ENCODE results near the gene TRAPPC12. TPM values are rescaled to one million over a fixed set of nuclear protein-coding genes. Genes with fewer than 3 reads are reported as not detected.

TRAPPC12 gene
- total RNA-seq, 1 donor from 2014 or later: 130 TPM

DNA sequence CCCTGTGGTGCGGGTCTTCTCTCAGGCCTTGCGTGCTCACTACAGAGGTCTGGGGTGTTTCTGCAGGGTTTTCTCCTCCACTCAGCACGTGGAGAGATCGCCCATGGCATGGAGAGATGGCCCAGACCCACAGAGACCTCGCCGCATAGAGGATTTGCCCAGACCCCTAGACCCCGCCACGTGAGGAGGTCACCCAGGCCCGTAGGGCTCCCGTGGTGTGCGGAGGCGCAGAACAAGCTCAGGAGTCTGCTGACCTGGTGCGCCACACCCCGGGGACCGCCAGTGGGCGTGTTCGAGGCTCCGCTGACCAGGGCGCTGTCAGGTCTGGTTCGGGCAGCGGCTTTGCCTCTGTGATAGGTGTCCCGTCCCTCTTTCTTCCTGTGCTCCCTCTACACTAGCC, 75.3 kb downstream of the TRAPPC12 start:
- Mint-ChIP-seq H3K4me1 (ENCODE audit: low read depth, unreplicated experiment) (peaks cover 33% of the 10 kb centered on the region), H3K27me3 (ENCODE audit: unreplicated experiment) (peaks cover 5% of the 10 kb centered on the region), H3K9me3 (ENCODE audit: unreplicated experiment) (peaks cover 3% of the 10 kb centered on the region), H3K36me3 (ENCODE audit: unreplicated experiment) (peaks cover 18% of the 10 kb centered on the region), H3K4me3 (ENCODE audit: unreplicated experiment) (no peak overlapping the region), H3K27ac (ENCODE audit: unreplicated experiment) (no peak overlapping the region)
- DNase-seq: no peak
- TF ChIP-seq, protein P1, sequence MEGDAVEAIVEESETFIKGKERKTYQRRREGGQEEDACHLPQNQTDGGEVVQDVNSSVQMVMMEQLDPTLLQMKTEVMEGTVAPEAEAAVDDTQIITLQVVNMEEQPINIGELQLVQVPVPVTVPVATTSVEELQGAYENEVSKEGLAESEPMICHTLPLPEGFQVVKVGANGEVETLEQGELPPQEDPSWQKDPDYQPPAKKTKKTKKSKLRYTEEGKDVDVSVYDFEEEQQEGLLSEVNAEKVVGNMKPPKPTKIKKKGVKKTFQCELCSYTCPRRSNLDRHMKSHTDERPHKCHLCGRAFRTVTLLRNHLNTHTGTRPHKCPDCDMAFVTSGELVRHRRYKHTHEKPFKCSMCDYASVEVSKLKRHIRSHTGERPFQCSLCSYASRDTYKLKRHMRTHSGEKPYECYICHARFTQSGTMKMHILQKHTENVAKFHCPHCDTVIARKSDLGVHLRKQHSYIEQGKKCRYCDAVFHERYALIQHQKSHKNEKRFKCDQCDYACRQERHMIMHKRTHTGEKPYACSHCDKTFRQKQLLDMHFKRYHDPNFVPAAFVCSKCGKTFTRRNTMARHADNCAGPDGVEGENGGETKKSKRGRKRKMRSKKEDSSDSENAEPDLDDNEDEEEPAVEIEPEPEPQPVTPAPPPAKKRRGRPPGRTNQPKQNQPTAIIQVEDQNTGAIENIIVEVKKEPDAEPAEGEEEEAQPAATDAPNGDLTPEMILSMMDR (IDR thresholded peaks at IDR 0.05; ENCODE audit: partially characterized antibody, unreplicated experiment): no peak

DNA sequence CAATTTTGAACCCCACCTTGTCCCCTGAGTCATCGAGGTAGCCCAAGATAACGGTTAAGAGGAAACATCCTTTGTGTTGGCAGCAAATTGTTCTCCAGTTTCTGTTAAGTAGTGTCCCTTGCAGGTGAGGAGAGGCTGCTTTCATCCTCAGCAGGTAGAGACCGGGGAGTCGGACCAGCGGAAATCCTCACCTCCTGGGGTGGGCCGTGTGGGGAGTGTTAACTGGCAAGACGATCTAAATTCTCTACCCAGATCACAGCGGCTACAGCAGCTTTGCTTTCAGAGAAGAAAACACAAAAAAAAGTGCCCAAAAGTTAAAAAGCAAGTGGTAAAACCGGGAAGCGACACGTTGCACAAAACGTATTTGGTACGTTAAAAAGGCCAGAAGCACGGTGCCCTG, 76.6 kb downstream of the TRAPPC12 start:
- peak overlapping the region; percentile 44 for H3K27ac Mint-ChIP-seq (ENCODE audit: unreplicated experiment)
- TF ChIP-seq, protein P1 (IDR thresholded peaks at IDR 0.05; ENCODE audit: partially characterized antibody, unreplicated experiment): no peak
- no peak overlapping the region for H3K4me3 Mint-ChIP-seq (ENCODE audit: unreplicated experiment)
- peaks cover 5% of the 10 kb centered on the region for H3K27me3 Mint-ChIP-seq (ENCODE audit: unreplicated experiment)
- no peak for DNase-seq
- H3K36me3 Mint-ChIP-seq (ENCODE audit: unreplicated experiment): peaks cover 18% of the 10 kb centered on the region
- peaks cover 3% of the 10 kb centered on the region for H3K9me3 Mint-ChIP-seq (ENCODE audit: unreplicated experiment)
- H3K4me1 Mint-ChIP-seq (ENCODE audit: low read depth, unreplicated experiment): peaks cover 21% of the 10 kb centered on the region

DNA sequence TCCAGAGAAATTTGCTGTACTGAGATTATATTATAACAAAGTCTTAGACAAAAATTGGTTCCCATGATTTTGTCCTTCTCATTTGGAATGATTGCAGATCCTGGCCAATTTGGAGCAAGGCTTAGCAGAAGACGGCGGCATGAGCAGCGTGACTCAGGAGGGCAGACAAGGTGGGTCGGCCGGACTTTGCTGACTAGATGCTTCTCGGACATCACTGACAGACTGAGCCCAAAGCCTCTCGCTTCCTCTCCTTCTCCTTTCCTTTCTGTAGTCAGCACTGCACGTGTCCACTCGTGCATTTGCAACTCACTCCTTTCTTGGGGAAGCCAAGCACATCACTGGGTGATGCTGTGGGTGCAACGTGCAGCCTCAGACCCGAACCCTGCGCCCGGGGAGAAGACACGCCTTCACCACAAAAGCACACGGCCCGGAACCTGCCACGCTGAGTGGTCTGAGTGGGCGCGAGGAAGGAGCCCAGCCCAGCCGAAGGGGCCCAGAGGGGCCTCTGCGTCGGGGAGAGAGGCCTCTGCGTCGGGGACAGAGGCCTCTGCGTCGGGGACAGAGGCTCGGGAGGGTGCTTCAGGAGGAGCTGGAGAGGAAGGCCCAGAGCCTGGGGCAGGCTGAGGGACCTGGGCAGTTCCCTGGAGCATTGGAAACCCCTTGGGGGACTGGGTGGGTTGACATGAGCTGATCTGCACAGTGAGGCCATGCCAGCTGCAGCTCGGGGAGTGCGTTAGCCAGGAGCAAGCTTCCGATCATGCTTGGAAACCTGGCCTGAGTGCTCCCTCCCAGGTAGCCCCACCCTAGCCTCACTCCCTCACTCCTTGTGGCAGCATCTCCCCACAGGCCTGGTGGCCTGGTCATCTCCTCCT, 78.3 kb downstream of the TRAPPC12 start:
- H3K36me3 Mint-ChIP-seq (ENCODE audit: unreplicated experiment): peaks cover 18% of the 10 kb centered on the region
- peaks cover 3% of the 10 kb centered on the region for H3K9me3 Mint-ChIP-seq (ENCODE audit: unreplicated experiment)
- peaks cover 5% of the 10 kb centered on the region for H3K27me3 Mint-ChIP-seq (ENCODE audit: unreplicated experiment)
- H3K27ac Mint-ChIP-seq (ENCODE audit: unreplicated experiment): no peak overlapping the region
- no peak for DNase-seq
- peaks cover 25% of the 10 kb centered on the region for H3K4me1 Mint-ChIP-seq (ENCODE audit: low read depth, unreplicated experiment)
- TF ChIP-seq, protein P1 (IDR thresholded peaks at IDR 0.05; ENCODE audit: partially characterized antibody, unreplicated experiment): no peak
- H3K4me3 Mint-ChIP-seq (ENCODE audit: unreplicated experiment): no peak overlapping the region

DNA sequence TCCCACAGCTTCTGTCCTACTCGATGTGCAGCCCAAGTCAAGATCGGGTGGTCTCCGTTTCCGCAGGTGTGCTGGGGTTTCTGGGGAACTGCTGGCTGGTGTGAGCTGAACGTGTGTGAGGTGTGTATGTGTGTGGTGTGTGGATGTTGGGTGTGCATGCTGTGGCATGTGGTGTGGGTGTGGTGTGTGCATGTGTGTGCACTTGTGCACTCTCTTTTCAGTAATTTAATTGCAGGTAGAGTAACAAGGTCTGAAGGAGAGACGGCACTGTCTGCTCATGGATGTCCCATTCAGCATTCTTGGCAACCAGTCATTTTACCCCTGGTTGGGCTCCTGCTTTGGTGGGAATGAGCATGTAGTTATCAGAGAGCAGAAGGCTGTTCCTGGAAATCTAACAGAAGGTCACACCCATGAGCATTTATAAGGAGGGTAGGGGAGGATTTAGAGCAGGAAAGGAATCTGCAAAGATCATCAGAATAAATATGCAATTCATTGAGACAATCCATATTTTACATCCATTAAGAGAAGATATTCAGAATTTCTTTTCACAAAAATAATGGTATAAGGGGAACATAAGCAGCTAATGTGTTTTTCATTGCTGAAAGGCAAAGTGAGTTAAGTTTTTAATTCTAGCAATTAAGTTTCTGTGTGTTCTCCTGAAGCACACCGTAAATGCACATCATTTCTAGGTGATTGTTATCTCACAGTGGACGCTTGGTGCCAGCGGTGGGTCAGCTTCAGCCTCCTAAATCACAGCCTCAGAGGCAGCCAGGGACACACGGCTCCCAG, 79.1 kb downstream of the TRAPPC12 start:
- H3K9me3 Mint-ChIP-seq (ENCODE audit: unreplicated experiment): peaks cover 3% of the 10 kb centered on the region
- DNase-seq: no peak
- TF ChIP-seq, protein P1 (IDR thresholded peaks at IDR 0.05; ENCODE audit: partially characterized antibody, unreplicated experiment): no peak
- no peak overlapping the region for H3K27ac Mint-ChIP-seq (ENCODE audit: unreplicated experiment)
- no peak overlapping the region for H3K4me3 Mint-ChIP-seq (ENCODE audit: unreplicated experiment)
- peaks cover 18% of the 10 kb centered on the region for H3K36me3 Mint-ChIP-seq (ENCODE audit: unreplicated experiment)
- H3K27me3 Mint-ChIP-seq (ENCODE audit: unreplicated experiment): peaks cover 3% of the 10 kb centered on the region
- peaks cover 24% of the 10 kb centered on the region for H3K4me1 Mint-ChIP-seq (ENCODE audit: low read depth, unreplicated experiment)

Measured in glutamatergic neuron (in vitro differentiated cells).